ENCODE data around the gene PSMD6. TPM values are rescaled to one million over a fixed set of nuclear protein-coding genes. Genes with fewer than 3 reads are reported as not detected.

The PSMD6 gene
- polyA plus RNA-seq, 3 donors = 54.6 to 135 (median 101) TPM

DNA sequence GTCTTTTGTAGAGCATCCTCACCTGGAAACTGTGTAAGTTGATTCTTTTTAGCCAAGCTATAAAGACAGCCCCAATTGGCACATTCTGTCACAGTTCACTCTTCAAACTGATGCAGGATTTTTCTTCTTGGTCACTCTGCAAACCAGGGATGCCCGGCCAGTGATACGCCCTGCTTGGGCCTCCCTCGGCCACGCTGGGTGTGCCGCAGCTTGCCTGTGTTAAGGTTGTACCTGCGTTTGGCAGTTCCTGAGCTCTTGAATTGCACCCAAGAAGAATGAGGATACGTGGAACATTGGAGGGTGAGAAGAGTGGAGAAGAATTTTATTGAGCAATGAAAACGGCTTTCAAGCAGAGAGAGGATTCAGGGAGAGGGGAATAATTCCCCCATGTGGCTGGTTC lies 49.9 kb downstream of the PSMD6 start:
- peaks cover 62 to 72% of the 10 kb centered on the region in 2 donors for H3K4me1 ChIP-seq (ENCODE audit: control insufficient read depth in 1 of 2, insufficient read depth in 2 of 2, low read length in 2 of 2)
- peaks cover 13% of the 10 kb centered on the region for H4K20me1 ChIP-seq (ENCODE audit: insufficient read depth, low read length)
- no peak overlapping the region for H2AFZ ChIP-seq (ENCODE audit: insufficient read depth, low read depth, low read length, poor library complexity, severe bottlenecking)
- Mint-ChIP-seq H3K36me3 (peaks cover 14 to 29% of the 10 kb centered on the region in 2 donors), H3K9me3 (no peaks in the 10 kb centered on the region), H3K27me3 (ENCODE audit: low read depth in 3 of 3) (peaks cover 0 to 3% (median 0%) of the 10 kb centered on the region in 3 donors), H3K27ac (peak overlapping the region in 4 of 7 donors; percentile 15 to 54 (median 17)), H3K4me3 (no peak overlapping the region), H3K4me1 (peaks cover 79% of the 10 kb centered on the region)
- DNase-seq = no peak
- no peak overlapping the region for H3K4me2 ChIP-seq (replicated peaks; ENCODE audit: extremely low read depth, low read length, poor library complexity, severe bottlenecking)
- no peak overlapping the region for H3K4me3 ChIP-seq (replicated peaks in 1 of 3; ENCODE audit: low read depth in 2 of 3, low read length in 3 of 3)
- H3K27ac ChIP-seq (ENCODE audit: low read depth in 1 of 2, low read length in 2 of 2) = peak overlapping the region in 1 of 2 donors; percentile 10
- peaks cover 0 to 18% of the 10 kb centered on the region in 2 donors for H3K36me3 ChIP-seq (replicated peaks in 1 of 2; ENCODE audit: control insufficient read depth in 1 of 2, insufficient read depth in 2 of 2, low read length in 2 of 2)
- peaks cover 93% of the 10 kb centered on the region for H3K79me2 ChIP-seq (ENCODE audit: insufficient read depth, low read length)
- TF ChIP-seq, protein P1, sequence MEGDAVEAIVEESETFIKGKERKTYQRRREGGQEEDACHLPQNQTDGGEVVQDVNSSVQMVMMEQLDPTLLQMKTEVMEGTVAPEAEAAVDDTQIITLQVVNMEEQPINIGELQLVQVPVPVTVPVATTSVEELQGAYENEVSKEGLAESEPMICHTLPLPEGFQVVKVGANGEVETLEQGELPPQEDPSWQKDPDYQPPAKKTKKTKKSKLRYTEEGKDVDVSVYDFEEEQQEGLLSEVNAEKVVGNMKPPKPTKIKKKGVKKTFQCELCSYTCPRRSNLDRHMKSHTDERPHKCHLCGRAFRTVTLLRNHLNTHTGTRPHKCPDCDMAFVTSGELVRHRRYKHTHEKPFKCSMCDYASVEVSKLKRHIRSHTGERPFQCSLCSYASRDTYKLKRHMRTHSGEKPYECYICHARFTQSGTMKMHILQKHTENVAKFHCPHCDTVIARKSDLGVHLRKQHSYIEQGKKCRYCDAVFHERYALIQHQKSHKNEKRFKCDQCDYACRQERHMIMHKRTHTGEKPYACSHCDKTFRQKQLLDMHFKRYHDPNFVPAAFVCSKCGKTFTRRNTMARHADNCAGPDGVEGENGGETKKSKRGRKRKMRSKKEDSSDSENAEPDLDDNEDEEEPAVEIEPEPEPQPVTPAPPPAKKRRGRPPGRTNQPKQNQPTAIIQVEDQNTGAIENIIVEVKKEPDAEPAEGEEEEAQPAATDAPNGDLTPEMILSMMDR (IDR thresholded peaks at IDR 0.05) = no peak
- H3K27me3 ChIP-seq (ENCODE audit: control insufficient read depth in 2 of 2, insufficient read depth in 2 of 2, low read length in 2 of 2) = no peaks in the 10 kb centered on the region
- H3K9me3 ChIP-seq (replicated peaks in 1 of 2; ENCODE audit: control insufficient read depth in 1 of 2, insufficient read depth in 1 of 2, low read length in 2 of 2) = no peaks in the 10 kb centered on the region
- no peak overlapping the region for H3K9ac ChIP-seq (ENCODE audit: insufficient read depth, low read length, poor library complexity, severe bottlenecking)
- 98% methylated on average over 8 of the region's 8 CpGs for WGBS (ENCODE audit: insufficient coverage)
- intact Hi-C loops (cut with micrococcal nuclease) = no loop called here

- H3K4me1 ChIP-seq (ENCODE audit: control insufficient read depth in 1 of 2, insufficient read depth in 2 of 2, low read length in 2 of 2) = peaks cover 62 to 72% of the 10 kb centered on the region in 2 donors
- peaks cover 88% of the 10 kb centered on the region for H3K79me2 ChIP-seq (ENCODE audit: insufficient read depth, low read length)
- peak overlapping the region in 1 of 2 donors; percentile 18 for H3K27ac ChIP-seq (ENCODE audit: low read depth in 1 of 2, low read length in 2 of 2)
- peaks cover 0 to 3% (median 0%) of the 10 kb centered on the region in 3 donors for H3K27me3 Mint-ChIP-seq (ENCODE audit: low read depth in 3 of 3)
- no peak overlapping the region for H3K4me3 ChIP-seq (replicated peaks in 1 of 3; ENCODE audit: low read depth in 2 of 3, low read length in 3 of 3)
- H2AFZ ChIP-seq (ENCODE audit: insufficient read depth, low read depth, low read length, poor library complexity, severe bottlenecking) = no peak overlapping the region
- H3K9ac ChIP-seq (ENCODE audit: insufficient read depth, low read length, poor library complexity, severe bottlenecking) = no peak overlapping the region
- H3K27me3 ChIP-seq (ENCODE audit: control insufficient read depth in 2 of 2, insufficient read depth in 2 of 2, low read length in 2 of 2) = no peaks in the 10 kb centered on the region
- H3K36me3 Mint-ChIP-seq = peaks cover 14 to 29% of the 10 kb centered on the region in 2 donors
- H3K4me2 ChIP-seq (replicated peaks; ENCODE audit: extremely low read depth, low read length, poor library complexity, severe bottlenecking) = no peak overlapping the region
- intact Hi-C loops (cut with micrococcal nuclease) = no loop called here
- 95% methylated on average over 3 of the region's 4 CpGs for WGBS (ENCODE audit: insufficient coverage)
- no peaks in the 10 kb centered on the region for H3K9me3 Mint-ChIP-seq
- H4K20me1 ChIP-seq (ENCODE audit: insufficient read depth, low read length) = peaks cover 17% of the 10 kb centered on the region
- TF ChIP-seq, protein P1 (IDR thresholded peaks at IDR 0.05) = no peak
- no peak overlapping the region for H3K4me3 Mint-ChIP-seq
- no peaks in the 10 kb centered on the region for H3K9me3 ChIP-seq (replicated peaks in 1 of 2; ENCODE audit: control insufficient read depth in 1 of 2, insufficient read depth in 1 of 2, low read length in 2 of 2)
- peaks cover 79% of the 10 kb centered on the region for H3K4me1 Mint-ChIP-seq
- DNase-seq = no peak
- H3K36me3 ChIP-seq (replicated peaks in 1 of 2; ENCODE audit: control insufficient read depth in 1 of 2, insufficient read depth in 2 of 2, low read length in 2 of 2) = peaks cover 0 to 18% of the 10 kb centered on the region in 2 donors
- H3K27ac Mint-ChIP-seq = peak overlapping the region in 3 of 7 donors; percentile 30 to 67 (median 60)
Measured at GRCh38 chr3:63972987-63973386, 50.3 kb downstream of the PSMD6 start.

Data from CD14-positive monocyte (primary cell).